GM18858 (cell line): ENCODE data around the gene CDH24.
"Not testable (repeated sequence)": the region's sequence is repeated elsewhere in the genome, so short reads cannot be mapped to it uniquely, and the experiment has no call there.

ENCODE experiments used
- ATAC-seq: cut with Tn5 transposase; IDR thresholded peaks from one replicate; pipeline ENCODE4 v1.9.1; 2021; ENCODE audit not compliant: unreplicated experiment

CDH24 gene

GRCh38 chr14:23021434-23021833 is 35.9 kb downstream of the CDH24 start:
- ATAC-seq: no peak

DNA sequence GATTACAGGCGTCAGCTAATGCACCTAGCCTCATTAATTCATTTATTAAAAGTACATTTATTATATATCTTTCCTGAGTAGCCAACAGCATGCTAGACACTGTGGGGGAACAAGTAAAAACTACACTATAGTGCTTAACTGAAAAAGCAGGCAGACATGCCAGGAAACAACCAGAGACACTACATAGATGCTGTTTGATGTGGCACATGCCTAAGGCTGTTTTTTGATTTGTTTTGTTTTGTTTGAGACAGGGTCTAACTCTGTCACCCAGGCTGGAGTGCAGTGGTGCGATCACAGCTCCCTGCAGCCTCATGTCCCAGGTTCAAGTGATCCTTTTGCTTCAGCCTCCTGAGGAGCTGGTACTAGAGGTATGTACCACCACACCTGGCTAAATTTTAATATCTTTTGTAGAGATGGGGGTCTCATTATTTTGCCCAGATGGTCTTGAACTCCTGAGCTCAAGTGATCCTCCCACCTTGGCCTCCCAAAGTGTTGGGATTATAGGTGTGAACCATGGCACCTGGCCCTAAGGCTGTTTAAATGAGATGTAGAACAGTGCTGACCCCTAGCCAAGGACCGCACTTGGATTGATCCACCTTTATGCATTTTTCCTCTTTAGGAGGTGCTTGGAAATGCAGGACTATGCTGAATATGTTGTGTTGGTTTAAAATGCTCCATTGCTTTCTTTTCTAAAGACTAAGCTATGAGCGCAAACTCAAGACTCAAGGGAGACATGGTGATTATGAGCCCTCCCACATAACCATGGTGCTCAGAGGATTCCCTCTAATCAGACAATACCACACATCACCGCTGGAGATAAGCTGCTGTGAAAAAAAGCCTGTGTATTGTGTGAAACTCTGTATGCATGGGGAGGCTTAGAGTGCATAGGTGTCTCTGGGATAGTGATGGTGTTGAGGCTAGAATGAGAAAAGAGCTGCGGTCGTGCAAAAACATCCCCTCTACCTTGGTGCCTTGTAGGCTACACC is 36.9 kb downstream of the CDH24 start:
- no peak for ATAC-seq

DNA sequence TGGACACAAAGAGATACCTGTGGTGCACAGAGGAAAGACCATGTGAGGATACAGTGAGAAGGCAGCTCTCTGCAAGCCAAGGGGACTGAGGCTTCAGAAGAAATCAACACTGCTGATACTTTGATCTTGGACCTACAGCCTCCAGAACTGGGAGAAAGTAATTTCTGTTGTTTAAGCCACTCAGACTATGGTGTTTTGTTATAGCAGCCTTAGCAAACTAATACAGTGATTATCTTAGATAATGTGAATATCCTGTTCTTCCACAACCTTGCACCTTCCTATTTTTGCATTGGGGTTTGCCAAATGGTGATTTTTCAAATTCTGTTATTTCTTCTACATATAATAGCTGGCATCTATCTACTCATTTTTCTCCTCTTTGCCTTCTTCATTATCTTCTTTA is 39.2 kb downstream of the CDH24 start:
- no peak for ATAC-seq

GRCh38 chr14:23017091-23017490 is 40.2 kb downstream of the CDH24 start:
- ATAC-seq: no peak

DNA sequence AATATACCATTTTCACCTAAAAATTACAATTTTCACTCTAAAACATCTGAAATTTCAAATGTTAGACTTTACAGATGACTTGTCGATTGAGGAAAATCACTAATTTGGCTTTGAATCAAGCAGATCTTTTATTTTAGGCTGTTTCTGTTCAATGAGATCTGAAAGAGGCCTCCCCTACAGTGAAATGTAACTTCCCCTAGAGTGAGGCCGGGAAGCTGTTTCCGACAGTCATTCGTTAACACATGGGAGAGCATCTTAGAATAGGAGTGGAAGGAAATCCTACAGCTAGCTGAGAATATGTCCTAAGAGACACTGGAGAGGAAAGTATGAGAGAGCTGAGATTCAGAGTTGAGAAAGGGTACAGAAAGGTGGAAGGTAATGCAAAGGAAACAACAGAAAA is 41.7 kb downstream of the CDH24 start:
- ATAC-seq: no peak

- ATAC-seq: not testable (repeated sequence)
Observed at GRCh38 chr14:23013749-23014054, 43.6 kb downstream of the CDH24 start.

DNA sequence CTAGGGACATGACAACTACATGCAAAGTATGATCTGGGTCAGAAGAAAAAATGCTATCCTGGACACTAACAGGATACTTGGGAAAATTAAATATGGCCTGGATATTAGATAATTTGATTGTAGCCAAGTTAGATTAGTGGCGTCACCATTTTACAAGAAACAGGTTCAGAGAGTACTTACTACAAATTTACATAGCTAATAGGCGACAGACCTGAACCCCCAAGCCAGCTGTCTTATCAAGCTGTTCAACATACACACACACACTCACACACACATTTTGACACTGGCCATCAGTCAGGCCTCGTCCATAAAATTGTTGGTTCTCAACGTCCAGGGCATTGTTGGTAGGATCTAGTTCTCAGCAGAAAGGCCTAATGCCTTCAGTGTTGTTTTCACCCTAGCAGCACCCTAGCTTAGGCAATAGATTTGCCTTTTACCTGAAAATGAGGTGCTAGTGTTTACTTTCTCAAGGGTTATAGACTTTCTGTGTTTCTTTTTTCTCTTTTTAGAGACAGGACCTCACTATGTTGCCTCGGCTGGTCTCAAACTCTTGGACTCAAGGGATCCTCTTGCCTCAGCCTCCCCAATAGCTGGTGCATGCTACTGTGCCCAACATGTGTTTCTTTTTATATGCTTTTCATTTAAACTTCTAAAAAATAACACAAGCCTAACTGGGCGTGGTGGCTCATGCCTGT is 44.1 kb downstream of the CDH24 start:
- no peak for ATAC-seq

DNA sequence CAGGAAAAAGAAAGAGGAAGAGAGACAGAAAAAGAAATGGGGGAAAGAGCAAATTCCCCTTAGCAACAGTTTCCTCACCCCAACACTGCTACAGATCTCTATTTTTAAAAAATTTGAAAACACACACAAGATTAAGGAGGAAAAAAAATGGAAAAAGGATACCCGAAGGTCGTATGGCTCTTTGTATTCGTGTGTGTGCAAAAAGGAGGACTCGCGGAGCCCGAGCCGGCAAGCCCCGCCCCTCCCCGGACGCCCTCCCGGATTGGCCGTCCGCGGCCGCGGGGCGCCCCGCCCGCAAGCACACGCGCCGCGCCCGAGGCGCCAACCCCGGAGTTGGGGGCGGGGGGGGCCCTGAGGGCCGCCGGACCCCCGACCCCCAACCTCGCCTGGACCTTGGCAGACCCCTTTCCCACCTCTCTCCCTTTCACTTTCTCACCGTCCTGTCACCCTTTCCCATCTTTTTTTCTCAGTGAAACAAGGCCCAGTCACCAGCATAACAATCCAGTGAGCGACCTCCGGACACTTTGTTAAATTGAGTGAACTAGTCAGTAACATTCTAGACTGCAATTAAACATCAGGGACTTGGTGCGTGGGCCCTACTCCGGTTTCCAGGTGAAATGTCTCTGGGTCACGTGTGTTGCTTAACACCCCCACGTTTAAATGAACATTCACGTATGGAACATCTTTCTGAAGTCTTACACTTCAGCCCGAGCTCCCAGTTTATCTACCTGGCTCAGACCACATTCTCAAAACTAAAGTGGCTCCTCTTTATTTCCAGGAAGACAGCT is 47.2 kb downstream of the CDH24 start, which contains the start of gene C14orf93:
C14orf93 (minus strand) TSS at position 205 of the 788 bp plus-strand sequence. CDS start 11,120 bp downstream, outside the sequence.
- no peak for ATAC-seq

- no peak for ATAC-seq
Observed at GRCh38 chr14:23009483-23009938, 47.8 kb downstream of the CDH24 start.

- ATAC-seq: no peak
Observed at GRCh38 chr14:23008831-23009230, 48.5 kb downstream of the CDH24 start.

- peak; percentile 91 for ATAC-seq
Observed at GRCh38 chr14:23006544-23007419, 50.5 kb downstream of the CDH24 start.

DNA sequence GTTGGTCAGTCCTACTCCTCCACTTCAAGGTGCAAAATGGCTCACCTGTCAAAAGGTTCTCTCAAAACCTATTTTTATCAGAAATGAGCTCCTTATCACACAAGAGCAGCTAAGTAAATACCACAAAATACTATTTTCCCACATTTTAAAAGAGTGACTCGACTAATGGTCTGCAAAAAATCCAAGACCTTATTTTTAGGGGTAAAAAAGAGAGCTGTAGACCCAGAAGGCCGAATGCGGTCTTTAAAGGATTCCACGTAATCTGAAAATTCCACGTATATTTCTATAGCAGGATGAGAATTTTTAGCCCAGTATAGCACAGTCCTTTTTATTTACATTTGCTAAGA is 51.2 kb downstream of the CDH24 start:
- no peak for ATAC-seq

DNA sequence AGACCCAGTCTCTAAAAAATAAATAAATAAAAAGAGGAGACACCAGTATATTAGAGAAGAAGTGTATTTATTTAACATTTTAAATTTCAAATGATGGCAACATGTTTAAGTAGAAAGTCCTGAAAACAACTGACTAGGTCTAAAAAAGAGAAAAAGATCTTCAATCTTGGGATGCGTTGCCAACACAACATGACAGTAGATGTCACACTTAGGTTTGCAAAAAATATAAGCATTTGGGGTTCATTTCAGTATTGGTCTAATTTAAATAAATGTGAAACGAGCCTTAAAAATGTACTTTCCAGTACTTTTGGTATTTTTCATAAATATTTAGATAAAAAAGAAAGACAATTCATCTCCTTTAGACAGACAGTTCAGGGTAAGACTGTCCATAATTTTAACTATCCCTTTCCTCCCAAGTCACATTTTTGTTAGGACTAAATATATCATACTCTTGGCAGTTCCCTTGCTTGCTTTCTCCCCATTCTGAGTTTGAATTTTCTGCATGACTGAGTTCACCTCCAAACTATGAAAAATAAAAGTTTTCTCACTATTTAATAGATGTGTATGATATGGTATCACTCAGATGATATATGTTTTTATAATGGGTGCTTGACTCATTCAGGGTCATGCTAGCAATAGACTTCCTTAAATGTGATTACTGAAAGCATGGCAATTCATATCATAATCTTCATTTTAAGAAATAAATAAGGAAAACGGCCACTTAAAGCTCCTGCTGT is 51.7 kb downstream of the CDH24 start:
- ATAC-seq: no peak

DNA sequence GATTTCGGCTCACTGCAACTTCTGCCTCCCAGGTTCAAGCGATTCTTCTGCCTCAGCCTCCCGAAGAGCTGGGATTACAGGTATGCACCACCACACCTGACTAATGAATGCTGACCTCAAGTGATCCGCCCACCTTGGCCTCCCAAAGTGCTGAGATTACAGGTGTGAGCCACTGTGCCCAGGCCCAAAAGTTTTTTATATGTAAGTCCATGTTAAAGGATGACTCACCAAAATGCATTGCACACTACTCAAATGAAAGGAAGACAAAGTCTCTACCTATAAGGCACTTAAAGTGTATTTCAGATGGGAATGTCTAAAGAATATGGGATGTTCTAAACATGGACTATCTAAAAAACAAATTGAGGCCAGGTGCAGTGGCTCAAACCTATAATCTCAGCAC is 53.0 kb downstream of the CDH24 start:
- not testable (repeated sequence) for ATAC-seq

GRCh38 chr14:23002592-23002991 is 54.7 kb downstream of the CDH24 start:
- no peak for ATAC-seq

- no peak for ATAC-seq
Observed at GRCh38 chr14:23000860-23001259, 56.5 kb downstream of the CDH24 start.

GRCh38 chr14:22998329-22999012 is 58.8 kb downstream of the CDH24 start:
- no peak for ATAC-seq

GRCh38 chr14:22997676-22998323 is 59.5 kb downstream of the CDH24 start:
- no peak for ATAC-seq
